Natural killer cell (primary cell): Measurements from ENCODE around the gene ZMYM2. TPM values are rescaled to one million over a fixed set of nuclear protein-coding genes. Genes with fewer than 3 reads are reported as not detected.

Experiments used
- ATAC-seq, 3 donors: fragments of 150-1000 bp in 2 of 3; fragments of 200-7000 bp in 1 of 3; cut with Tn5 transposase; 1 replicate in 1 of 3; 2 replicates in 2 of 3; pipeline ENCODE4 v1.10.0; 2021; ENCODE audit warnings: mild to moderate bottlenecking in 2 of 3, moderate library complexity in 2 of 3
- DNase-seq, 2 donors: peaks; one replicate each; pipeline versions ENCODE4 v3.0.0 to v3.0.0-alpha.2; 2013 to 2021; ENCODE audit warnings: mixed read lengths in 1 of 2
- H3K27ac ChIP-seq: one replicate; pipeline ENCODE4 v1.5.1; 2013; ENCODE audit warnings: mild to moderate bottlenecking, low read length
- H3K27me3 ChIP-seq: one replicate; pipeline ENCODE4 v1.6.1; 2013; ENCODE audit warnings: low read length; ENCODE audit not compliant: control insufficient read depth, insufficient read depth
- H3K36me3 ChIP-seq: one replicate; pipeline ENCODE4 v1.6.1; 2013; ENCODE audit warnings: low read length; ENCODE audit not compliant: control insufficient read depth, insufficient read depth
- H3K4me1 ChIP-seq: one replicate; pipeline ENCODE4 v1.6.1; 2013; ENCODE audit warnings: low read length; ENCODE audit not compliant: control insufficient read depth, insufficient read depth
- H3K4me3 ChIP-seq: one replicate; pipeline ENCODE4 v1.5.1; 2013; ENCODE audit warnings: low read length
- H3K9me3 ChIP-seq: one replicate; pipeline ENCODE4 v1.6.1; 2013; ENCODE audit warnings: low read length; ENCODE audit not compliant: control insufficient read depth, insufficient read depth
- H3K27ac Mint-ChIP-seq, 2 donors: one replicate each; pipeline ENCODE4 v1.8.0; 2022; ENCODE audit warnings: mild to moderate bottlenecking in 2 of 2, mixed read lengths in 2 of 2, moderate library complexity in 1 of 2
- H3K27me3 Mint-ChIP-seq, 2 donors: one replicate each; pipeline ENCODE4 v1.8.0; 2022; ENCODE audit warnings: low read depth in 2 of 2, mixed read lengths in 2 of 2
- H3K36me3 Mint-ChIP-seq: one replicate; pipeline ENCODE4 v1.8.0; 2022; ENCODE audit warnings: mixed read lengths
- H3K4me1 Mint-ChIP-seq, 2 donors: one replicate each; pipeline ENCODE4 v1.8.0; 2022; ENCODE audit warnings: mixed read lengths in 2 of 2
- H3K4me3 Mint-ChIP-seq: one replicate; pipeline ENCODE4 v1.8.0; 2022; ENCODE audit warnings: mild to moderate bottlenecking, moderate library complexity, mixed read lengths
- H3K9me3 Mint-ChIP-seq, 2 donors: one replicate each; pipeline ENCODE4 v1.8.0; 2022; ENCODE audit warnings: mixed read lengths in 2 of 2
- WGBS: methylation state at CpG from one replicate; pipeline ENCODE4 v1.1.7; 2013; ENCODE audit warnings: missing lambda C conversion rate; ENCODE audit not compliant: insufficient coverage; 5-methylcytosine and 5-hydroxymethylcytosine counted together
- intact Hi-C: fragments of 100-400 bp; cut with micrococcal nuclease; formaldehyde crosslinking; loops from one replicate; pipeline ENCODE4 v1.14.2; 2022
- total RNA-seq, 4 donors: library from RNA; stranded (reverse); fragments of 120-200 nt in 1 of 4; gene quantifications; one replicate each; pipeline versions ENCODE4 v1.2.3 to v1.2.4, GENCODE V29; 2013 to 2022
- TF ChIP-seq, protein P1 (sequence below): fragments of 200-600 bp; IDR thresholded peaks from one replicate; pipeline ENCODE4 v1.8.0; 2022; ENCODE audit warnings: antibody characterized with exemption

Gene ZMYM2
- total RNA-seq, 3 donors from 2014 or later (not counting 1 experiment from before 2014, with no cell fraction given) = 82.1 to 101 (median 87.0) TPM

- Mint-ChIP-seq H3K4me1 (peaks cover 28 to 43% of the 10 kb centered on the region in 2 donors), H3K9me3 (no peaks in the 10 kb centered on the region), H3K36me3 (peaks cover 15% of the 10 kb centered on the region), H3K27me3 (no peaks in the 10 kb centered on the region), H3K27ac (peak overlapping the region in 1 of 2 donors; percentile 27), H3K4me3 (no peak overlapping the region)
- Histone ChIP-seq H3K27ac (no peak overlapping the region), H3K27me3 (no peaks in the 10 kb centered on the region), H3K4me3 (no peak overlapping the region), H3K9me3 (no peaks in the 10 kb centered on the region), H3K4me1 (no peaks in the 10 kb centered on the region), H3K36me3 (peaks cover 32% of the 10 kb centered on the region)
- WGBS = 100% methylated on average over 1 of the region's 2 CpGs
- no peak for ATAC-seq
- intact Hi-C loops = no loop called here
- TF ChIP-seq, protein P1, sequence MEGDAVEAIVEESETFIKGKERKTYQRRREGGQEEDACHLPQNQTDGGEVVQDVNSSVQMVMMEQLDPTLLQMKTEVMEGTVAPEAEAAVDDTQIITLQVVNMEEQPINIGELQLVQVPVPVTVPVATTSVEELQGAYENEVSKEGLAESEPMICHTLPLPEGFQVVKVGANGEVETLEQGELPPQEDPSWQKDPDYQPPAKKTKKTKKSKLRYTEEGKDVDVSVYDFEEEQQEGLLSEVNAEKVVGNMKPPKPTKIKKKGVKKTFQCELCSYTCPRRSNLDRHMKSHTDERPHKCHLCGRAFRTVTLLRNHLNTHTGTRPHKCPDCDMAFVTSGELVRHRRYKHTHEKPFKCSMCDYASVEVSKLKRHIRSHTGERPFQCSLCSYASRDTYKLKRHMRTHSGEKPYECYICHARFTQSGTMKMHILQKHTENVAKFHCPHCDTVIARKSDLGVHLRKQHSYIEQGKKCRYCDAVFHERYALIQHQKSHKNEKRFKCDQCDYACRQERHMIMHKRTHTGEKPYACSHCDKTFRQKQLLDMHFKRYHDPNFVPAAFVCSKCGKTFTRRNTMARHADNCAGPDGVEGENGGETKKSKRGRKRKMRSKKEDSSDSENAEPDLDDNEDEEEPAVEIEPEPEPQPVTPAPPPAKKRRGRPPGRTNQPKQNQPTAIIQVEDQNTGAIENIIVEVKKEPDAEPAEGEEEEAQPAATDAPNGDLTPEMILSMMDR = no peak
- DNase-seq = no peak
Observed at GRCh38 chr13:19991531-19991930, 33.0 kb downstream of the ZMYM2 start.

- intact Hi-C loops = no loop called here
- peaks cover 32% of the 10 kb centered on the region for H3K36me3 ChIP-seq
- no peaks in the 10 kb centered on the region for H3K9me3 ChIP-seq
- 86% methylated on average over 3 of the region's 4 CpGs for WGBS
- no peak overlapping the region for H3K4me3 ChIP-seq
- DNase-seq (no peak), ATAC-seq (no peak)
- H3K36me3 Mint-ChIP-seq = peaks cover 15% of the 10 kb centered on the region
- TF ChIP-seq, protein P1 = no peak
- H3K27me3 ChIP-seq = no peaks in the 10 kb centered on the region
- no peak overlapping the region for H3K27ac ChIP-seq
- H3K27me3 Mint-ChIP-seq = no peaks in the 10 kb centered on the region
- peaks cover 43 to 47% of the 10 kb centered on the region in 2 donors for H3K4me1 Mint-ChIP-seq
- H3K9me3 Mint-ChIP-seq = no peaks in the 10 kb centered on the region
- H3K4me1 ChIP-seq = no peaks in the 10 kb centered on the region
- no peak overlapping the region for H3K27ac Mint-ChIP-seq
- H3K4me3 Mint-ChIP-seq = no peak overlapping the region
Observed at GRCh38 chr13:19993024-19993423, 34.5 kb downstream of the ZMYM2 start.

DNA sequence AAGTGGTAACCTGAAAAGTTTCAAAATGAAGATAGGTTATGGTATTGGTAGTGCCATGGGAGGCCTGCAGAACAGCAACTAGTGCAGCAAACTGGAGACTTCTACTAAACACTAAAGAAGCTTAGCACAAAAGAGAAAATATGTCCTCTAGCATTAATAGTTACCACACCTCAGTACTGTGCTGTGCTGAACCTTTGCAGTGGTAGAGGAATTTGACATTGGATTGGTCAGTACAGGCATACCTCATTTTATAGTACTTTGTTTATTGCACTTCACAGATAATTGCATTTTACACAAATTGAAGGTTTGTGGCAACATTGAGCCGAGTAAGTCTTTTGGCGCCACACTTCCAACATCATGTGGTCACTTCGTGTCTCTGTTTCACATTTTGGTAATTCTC lies 40.4 kb downstream of the ZMYM2 start:
- Histone ChIP-seq H3K27ac (no peak overlapping the region), H3K36me3 (peaks cover 32% of the 10 kb centered on the region), H3K27me3 (no peaks in the 10 kb centered on the region), H3K4me1 (no peaks in the 10 kb centered on the region), H3K9me3 (no peaks in the 10 kb centered on the region), H3K4me3 (no peak overlapping the region)
- intact Hi-C loops = no loop called here
- H3K27ac Mint-ChIP-seq = peak overlapping the region in 1 of 2 donors; percentile 42
- peaks cover 7% of the 10 kb centered on the region for H3K36me3 Mint-ChIP-seq
- TF ChIP-seq, protein P1 = no peak
- H3K27me3 Mint-ChIP-seq = no peaks in the 10 kb centered on the region
- no peak for DNase-seq
- H3K9me3 Mint-ChIP-seq = no peaks in the 10 kb centered on the region
- H3K4me3 Mint-ChIP-seq = no peak overlapping the region
- 93% methylated on average over 3 of the region's 3 CpGs for WGBS
- no peak for ATAC-seq
- H3K4me1 Mint-ChIP-seq = peaks cover 49 to 61% of the 10 kb centered on the region in 2 donors

- no peak for DNase-seq
- Histone ChIP-seq H3K4me1 (no peaks in the 10 kb centered on the region), H3K27me3 (no peaks in the 10 kb centered on the region), H3K9me3 (no peaks in the 10 kb centered on the region), H3K36me3 (peaks cover 31% of the 10 kb centered on the region), H3K4me3 (no peak overlapping the region), H3K27ac (no peak overlapping the region)
- Mint-ChIP-seq H3K4me3 (no peak overlapping the region), H3K27me3 (no peaks in the 10 kb centered on the region), H3K27ac (no peak overlapping the region), H3K36me3 (peaks cover 7% of the 10 kb centered on the region), H3K9me3 (no peaks in the 10 kb centered on the region), H3K4me1 (peaks cover 49 to 61% of the 10 kb centered on the region in 2 donors)
- intact Hi-C loops = no loop called here
- TF ChIP-seq, protein P1 = no peak
- WGBS = 90% methylated on average over 5 of the region's 5 CpGs
- ATAC-seq = no peak
Observed at GRCh38 chr13:20000062-20000552, 41.6 kb downstream of the ZMYM2 start.
